Lung (tissue), 12 donors: ENCODE data around the gene ATG4B. TPM values are rescaled to one million over a fixed set of nuclear protein-coding genes. Genes with fewer than 3 reads are reported as not detected.

ENCODE experiments used
- ATAC-seq: fragments of 200-7000 bp; cut with Tn5 transposase; one replicate; pipeline ENCODE4 v1.9.1; 2020; ENCODE audit warnings: moderate number of reproducible peaks; ENCODE audit not compliant: insufficient read depth, low FRiP score
- DNase-seq, 3 donors: peaks; one replicate each; pipeline ENCODE4 v3.0.0-alpha.2; 2013 to 2017
- H3K27ac ChIP-seq, 2 donors: one replicate each; pipeline ENCODE4 v1.5.1; 2013; ENCODE audit warnings: mild to moderate bottlenecking in 2 of 2, moderate library complexity in 2 of 2, control low read depth in 1 of 2, inconsistent platforms in 1 of 2, low read depth in 1 of 2, low read length in 1 of 2
- H3K27me3 ChIP-seq, 3 donors: one replicate each; pipeline ENCODE4 v1.5.1; 2013; ENCODE audit warnings: low read length in 2 of 3; ENCODE audit not compliant: control insufficient read depth in 3 of 3, insufficient read depth in 3 of 3
- H3K36me3 ChIP-seq, 4 donors: one replicate each; pipeline ENCODE4 v1.5.1; 2013; ENCODE audit warnings: low read length in 4 of 4, mild to moderate bottlenecking in 1 of 4, moderate library complexity in 1 of 4; ENCODE audit not compliant: control insufficient read depth in 4 of 4, insufficient read depth in 4 of 4
- H3K4me1 ChIP-seq, 5 donors: one replicate each; pipeline ENCODE4 v1.5.1; 2013; ENCODE audit warnings: low read length in 5 of 5, mild to moderate bottlenecking in 2 of 5, moderate library complexity in 1 of 5; ENCODE audit not compliant: control insufficient read depth in 5 of 5, insufficient read depth in 5 of 5
- H3K4me3 ChIP-seq: one replicate; pipeline ENCODE4 v1.5.1; 2013; ENCODE audit warnings: mild to moderate bottlenecking, control low read depth, moderate library complexity
- H3K9ac ChIP-seq, 2 donors: one replicate each; pipeline ENCODE4 v1.5.1; 2013; ENCODE audit warnings: low read length in 2 of 2, control low read depth in 1 of 2; ENCODE audit not compliant: insufficient read depth in 1 of 2
- H3K9me3 ChIP-seq, 4 donors: one replicate each; pipeline ENCODE4 v1.5.1; 2013; ENCODE audit warnings: low read length in 3 of 4, mild to moderate bottlenecking in 1 of 4, moderate library complexity in 1 of 4; ENCODE audit not compliant: control insufficient read depth in 4 of 4, insufficient read depth in 3 of 4
- WGBS, 2 donors: extraction: QIAGEN DNeasy Blood & Tissue Kit; methylation state at CpG; one replicate each; pipeline ENCODE4 v1.1.7; 2013; 5-methylcytosine and 5-hydroxymethylcytosine counted together
- polyA plus RNA-seq, 2 donors: library from polyadenylated mRNA; stranded (reverse); fragments of 200-250 nt; gene quantifications; one replicate each; pipeline ENCODE4 v1.2.1, GENCODE V29; 2013
- total RNA-seq, 2 donors: library from RNA; depleted of rRNA in 1 of 2; stranded (reverse); fragments of >200 nt in 1 of 2; gene quantifications; one replicate each; pipeline ENCODE4 v1.2.1, GENCODE V29; 2014 to 2021
- TF ChIP-seq, protein P1 (sequence below): IDR thresholded peaks from 2 replicates; pipeline ENCODE4 v1.5.1; 2012; ENCODE audit warnings: mild to moderate bottlenecking; ENCODE audit errors: control extremely low read depth, extremely low read depth
- donor health status: control.
- donor health status: control.
- donor health status: Bipolar disorder and iron deficiency.
- donor health status: healthy.
- donor health status: DM: yes; HTN: yes; CAD: no.

Gene ATG4B
- total and polyA plus RNA-seq, 4 donors = 45.1 to 74.9 (median 62.0) TPM

DNA sequence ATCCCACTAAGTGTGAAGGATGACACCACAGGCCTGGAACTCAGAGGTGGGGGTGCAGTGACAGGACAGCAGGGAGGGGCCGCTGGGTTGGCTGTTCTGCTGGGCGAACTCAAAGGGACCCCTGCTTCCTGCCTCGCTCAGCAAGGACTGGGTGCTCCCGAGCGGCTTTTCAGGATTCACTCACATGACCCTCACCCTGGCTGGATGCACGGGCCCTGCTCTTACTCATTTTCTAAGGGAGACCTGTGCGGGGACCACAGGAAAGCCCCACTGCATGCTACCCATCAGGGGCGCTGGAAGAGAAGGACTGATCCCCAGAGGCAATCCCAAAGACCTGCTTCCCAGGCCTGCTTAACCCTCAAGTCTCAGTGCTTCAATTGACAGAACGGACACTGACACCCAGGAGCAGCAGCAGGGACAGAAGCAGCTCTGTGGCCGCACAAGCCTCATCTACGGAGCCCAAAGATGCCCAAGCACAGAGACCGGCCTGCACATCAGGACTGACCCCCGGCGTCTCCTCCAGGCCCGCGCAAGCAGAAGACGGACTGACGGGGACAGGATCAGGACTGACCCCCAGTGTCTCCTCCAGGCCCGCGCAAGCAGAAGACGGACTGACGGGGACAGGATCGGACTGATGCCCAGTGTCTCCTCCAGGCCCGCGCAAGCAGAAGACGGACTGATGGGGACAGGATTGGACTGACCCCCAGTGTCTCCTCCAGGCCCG lies 30.2 kb upstream of the ATG4B start:
- TF ChIP-seq, protein P1, sequence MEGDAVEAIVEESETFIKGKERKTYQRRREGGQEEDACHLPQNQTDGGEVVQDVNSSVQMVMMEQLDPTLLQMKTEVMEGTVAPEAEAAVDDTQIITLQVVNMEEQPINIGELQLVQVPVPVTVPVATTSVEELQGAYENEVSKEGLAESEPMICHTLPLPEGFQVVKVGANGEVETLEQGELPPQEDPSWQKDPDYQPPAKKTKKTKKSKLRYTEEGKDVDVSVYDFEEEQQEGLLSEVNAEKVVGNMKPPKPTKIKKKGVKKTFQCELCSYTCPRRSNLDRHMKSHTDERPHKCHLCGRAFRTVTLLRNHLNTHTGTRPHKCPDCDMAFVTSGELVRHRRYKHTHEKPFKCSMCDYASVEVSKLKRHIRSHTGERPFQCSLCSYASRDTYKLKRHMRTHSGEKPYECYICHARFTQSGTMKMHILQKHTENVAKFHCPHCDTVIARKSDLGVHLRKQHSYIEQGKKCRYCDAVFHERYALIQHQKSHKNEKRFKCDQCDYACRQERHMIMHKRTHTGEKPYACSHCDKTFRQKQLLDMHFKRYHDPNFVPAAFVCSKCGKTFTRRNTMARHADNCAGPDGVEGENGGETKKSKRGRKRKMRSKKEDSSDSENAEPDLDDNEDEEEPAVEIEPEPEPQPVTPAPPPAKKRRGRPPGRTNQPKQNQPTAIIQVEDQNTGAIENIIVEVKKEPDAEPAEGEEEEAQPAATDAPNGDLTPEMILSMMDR = no peak
- no peaks in the 10 kb centered on the region for H3K9me3 ChIP-seq
- no peaks in the 10 kb centered on the region for H3K27me3 ChIP-seq
- H3K36me3 ChIP-seq = peaks cover 0 to 14% (median 10%) of the 10 kb centered on the region in 4 donors
- no peak overlapping the region for H3K4me3 ChIP-seq
- H3K4me1 ChIP-seq = peaks cover 0 to 28% (median 8%) of the 10 kb centered on the region in 5 donors
- no peak overlapping the region for H3K9ac ChIP-seq
- no peak overlapping the region for H3K27ac ChIP-seq
- ATAC-seq (no peak), DNase-seq (no peak)
- WGBS, 2 donors = 96 to 97% methylated on average over 26 to 27 of the region's 27 CpGs

DNA sequence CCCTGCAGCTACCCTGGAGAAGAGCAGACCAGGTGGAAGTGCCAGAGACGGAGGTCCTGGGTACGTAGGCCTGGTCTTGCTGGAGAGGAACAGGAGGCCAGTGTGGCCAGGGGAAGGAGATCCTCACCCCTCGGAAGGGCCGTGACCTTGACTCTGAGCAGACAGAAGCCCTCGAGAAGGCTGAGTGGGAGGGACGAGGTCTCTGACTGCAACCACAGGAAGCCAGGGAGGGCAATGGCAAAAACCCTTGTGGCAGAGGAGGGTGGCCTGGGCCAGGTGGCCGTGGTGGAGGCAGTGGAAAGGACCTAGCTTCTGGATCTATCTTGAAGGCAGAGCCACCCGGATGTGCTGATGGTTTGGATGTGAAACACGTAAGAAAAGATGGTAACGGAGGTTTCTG lies 28.6 kb upstream of the ATG4B start:
- Histone ChIP-seq H3K36me3 (peaks cover 0 to 10% (median 3%) of the 10 kb centered on the region in 4 donors), H3K27ac (no peak overlapping the region), H3K9me3 (no peaks in the 10 kb centered on the region), H3K4me1 (peaks cover 0 to 44% (median 8%) of the 10 kb centered on the region in 5 donors), H3K9ac (no peak overlapping the region), H3K27me3 (no peaks in the 10 kb centered on the region), H3K4me3 (no peak overlapping the region)
- TF ChIP-seq, protein P1 = no peak
- DNase-seq = no peak
- WGBS, 2 donors = 59 to 79% methylated on average over 10 of the region's 10 CpGs
- no peak for ATAC-seq

DNA sequence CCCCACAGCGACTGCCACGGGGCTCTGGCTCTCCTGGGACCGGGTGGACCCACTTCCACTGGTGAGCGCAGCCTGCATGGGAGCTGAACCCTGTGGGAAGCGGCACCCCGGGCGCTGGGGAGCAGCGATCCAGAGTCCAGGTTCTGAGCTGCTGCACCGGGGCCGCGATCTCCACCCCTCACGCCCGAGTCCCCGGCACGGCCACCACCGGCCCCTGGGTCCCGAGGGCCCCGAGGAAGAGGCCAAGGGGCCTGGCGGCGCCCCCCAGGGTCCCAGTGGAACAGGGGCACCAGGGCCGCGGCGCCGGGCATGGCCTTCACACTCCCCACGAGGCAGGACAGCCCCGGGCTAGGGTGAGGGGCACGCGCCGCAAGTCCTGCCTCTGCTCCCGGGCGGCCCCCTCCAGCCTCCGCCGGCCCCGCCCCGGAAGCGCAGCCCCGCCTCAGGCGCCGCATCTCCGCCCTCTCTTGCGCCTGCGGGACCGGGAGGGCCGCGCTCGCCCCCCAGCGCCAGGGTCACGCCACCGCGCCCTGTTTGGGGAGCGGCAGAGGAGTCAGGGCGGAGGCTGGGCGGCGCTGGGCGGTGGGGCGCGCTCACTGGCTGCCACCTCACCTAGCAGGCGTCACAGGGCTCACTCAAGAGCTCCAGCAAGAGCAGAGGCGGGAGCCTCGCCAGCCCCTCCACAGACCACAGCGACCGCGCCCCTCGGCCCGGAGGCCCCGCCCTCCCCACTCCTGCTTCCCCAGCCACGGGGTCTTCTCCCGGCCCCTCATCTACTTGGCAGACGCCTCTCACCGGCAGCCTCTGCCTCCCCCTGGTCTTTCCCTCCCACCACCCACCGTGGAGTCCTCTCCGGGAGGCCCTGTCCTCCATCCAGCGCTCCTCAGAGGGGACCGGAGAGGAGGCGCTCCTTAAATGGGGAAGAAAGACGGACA lies 27.4 kb upstream of the ATG4B start:
- Histone ChIP-seq H3K27me3 (no peaks in the 10 kb centered on the region), H3K27ac (peak overlapping the region; percentile 63 to 84), H3K9ac (peak overlapping the region in 1 of 2 donors; percentile 46), H3K36me3 (peaks cover 0 to 9% (median 3%) of the 10 kb centered on the region in 4 donors), H3K4me1 (peaks cover 0 to 47% (median 8%) of the 10 kb centered on the region in 5 donors), H3K9me3 (no peaks in the 10 kb centered on the region), H3K4me3 (peak overlapping the region; percentile 45)
- TF ChIP-seq, protein P1 = peak; percentile 53
- ATAC-seq (peak; percentile 96), DNase-seq (peak; percentile 81 to 90 (median 90))
- 7 to 12% methylated on average over 56 to 76 of the region's 76 CpGs for WGBS, 2 donors
